BLaER1 (cell line): ENCODE measurements around the gene RASSF8.

ENCODE experiments used
- H3K27ac ChIP-seq: shearing (Covaris generic); formaldehyde crosslinking; 2 replicates; pipeline ENCODE4 v1.8.1; 2022
- H3K27me3 ChIP-seq: shearing (Covaris generic); formaldehyde crosslinking; 2 replicates; pipeline ENCODE4 v1.8.1; 2022
- H3K36me3 ChIP-seq: shearing (Covaris generic); formaldehyde crosslinking; 2 replicates; pipeline ENCODE4 v1.8.1; 2022
- H3K4me1 ChIP-seq: shearing (Covaris generic); formaldehyde crosslinking; 2 replicates; pipeline ENCODE4 v1.8.1; 2022
- H3K4me2 ChIP-seq: shearing (Covaris generic); formaldehyde crosslinking; 2 replicates; pipeline ENCODE4 v1.8.1; 2022
- H3K4me3 ChIP-seq: shearing (Covaris generic); formaldehyde crosslinking; 2 replicates; pipeline ENCODE4 v1.8.1; 2022
- H3K9ac ChIP-seq: shearing (Covaris generic); formaldehyde crosslinking; 2 replicates; pipeline ENCODE4 v1.8.1; 2022
- H3K9me3 ChIP-seq: shearing (Covaris generic); formaldehyde crosslinking; 2 replicates; pipeline ENCODE4 v1.8.1; 2022
- H4K20me1 ChIP-seq: shearing (Covaris generic); formaldehyde crosslinking; 2 replicates; pipeline ENCODE4 v1.8.1; 2022
- Cebpa-rat ChIP-seq: shearing (Covaris generic); IDR thresholded peaks from 2 replicates; pipeline ENCODE4 v1.8.1; 2022

Gene RASSF8

DNA sequence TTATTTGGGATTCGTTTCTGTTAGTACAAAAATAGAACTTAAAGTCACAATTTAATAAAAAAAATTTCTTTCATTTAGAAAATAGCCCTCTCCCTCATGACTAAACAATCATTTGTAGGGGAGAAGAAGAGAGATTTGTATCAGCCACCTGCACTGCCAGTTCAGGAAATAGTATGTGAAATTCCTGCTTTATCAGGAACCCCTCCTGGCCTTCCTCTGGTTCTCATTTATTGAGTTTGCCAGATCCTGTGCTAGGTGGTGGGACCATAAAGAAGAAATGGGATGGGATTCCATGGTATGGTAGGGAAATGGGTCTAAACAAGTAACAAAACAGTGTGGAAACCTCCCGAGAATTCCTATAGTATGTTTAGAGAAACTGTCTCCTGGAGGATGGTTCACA is 30.0 kb downstream of the RASSF8 start:
- Histone ChIP-seq H3K36me3 (no peaks in the 10 kb centered on the region), H4K20me1 (no peaks in the 10 kb centered on the region), H3K4me2 (no peak overlapping the region), H3K27ac (no peak overlapping the region), H3K9me3 (no peaks in the 10 kb centered on the region), H3K9ac (no peak overlapping the region), H3K27me3 (no peaks in the 10 kb centered on the region), H3K4me3 (no peak overlapping the region), H3K4me1 (no peaks in the 10 kb centered on the region)
- TF ChIP-seq Cebpa-rat, result no peak

DNA sequence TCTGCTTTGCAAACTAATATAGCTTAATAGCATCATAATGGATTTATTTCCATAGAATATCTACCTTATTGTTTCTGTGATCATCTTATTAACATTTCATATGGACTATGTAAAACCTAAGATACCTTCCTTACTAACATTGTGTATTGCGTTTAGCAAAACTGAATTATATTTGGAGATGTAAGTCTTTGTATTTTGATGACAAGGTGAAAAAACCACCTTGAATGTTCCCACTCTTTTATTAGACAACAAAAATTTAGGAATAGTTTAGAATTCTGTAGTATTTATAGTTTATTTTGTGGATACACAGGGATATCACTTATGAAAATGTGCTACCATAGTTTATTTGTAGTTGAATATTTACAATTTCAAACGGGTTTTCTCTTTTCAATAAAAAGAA is 32.0 kb downstream of the RASSF8 start:
- no peaks in the 10 kb centered on the region for H3K36me3 ChIP-seq
- H4K20me1 ChIP-seq, result no peaks in the 10 kb centered on the region
- H3K4me1 ChIP-seq, result no peaks in the 10 kb centered on the region
- H3K9me3 ChIP-seq, result no peaks in the 10 kb centered on the region
- H3K27ac ChIP-seq, result no peak overlapping the region
- H3K9ac ChIP-seq, result no peak overlapping the region
- no peak overlapping the region for H3K4me2 ChIP-seq
- no peak for TF ChIP-seq Cebpa-rat
- H3K4me3 ChIP-seq, result no peak overlapping the region
- no peaks in the 10 kb centered on the region for H3K27me3 ChIP-seq

DNA sequence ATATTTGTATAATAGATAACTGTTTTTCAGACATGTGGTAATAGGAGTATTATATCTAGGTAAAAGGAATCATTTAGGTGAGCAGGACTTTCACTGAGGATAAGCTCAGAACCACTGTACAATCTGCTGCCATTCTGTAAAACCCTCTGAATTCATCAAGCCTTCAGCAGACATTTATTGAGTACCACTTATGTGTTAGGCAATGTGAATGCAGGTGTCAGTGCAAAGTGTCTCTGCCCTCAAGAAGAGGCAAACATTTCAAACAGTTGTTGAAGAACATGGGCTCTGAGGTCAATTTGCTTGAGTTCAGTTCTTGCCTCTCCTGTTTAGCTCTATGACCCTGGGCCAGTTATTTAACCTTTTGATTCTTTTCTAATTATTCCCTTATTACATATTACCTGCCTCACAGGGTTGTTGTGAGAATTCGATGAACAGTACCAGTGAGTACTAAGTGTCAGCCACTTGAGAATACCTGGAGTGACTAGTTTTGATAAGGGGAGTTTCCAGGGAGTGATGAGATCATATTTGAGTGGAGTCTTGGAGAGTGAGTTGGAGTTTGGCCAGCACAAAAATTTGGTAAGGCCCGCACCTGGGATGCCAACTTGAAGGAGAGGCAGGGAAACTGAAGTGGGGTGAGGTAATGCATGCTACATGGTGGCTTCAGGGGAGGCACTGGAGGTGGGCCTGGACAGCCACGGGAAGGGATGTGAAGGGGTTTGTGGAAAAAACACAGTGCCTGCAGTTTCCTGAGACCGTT is 33.7 kb downstream of the RASSF8 start:
- Histone ChIP-seq H3K9me3 (no peaks in the 10 kb centered on the region), H4K20me1 (no peaks in the 10 kb centered on the region), H3K4me3 (no peak overlapping the region), H3K9ac (no peak overlapping the region), H3K4me1 (no peaks in the 10 kb centered on the region), H3K27ac (no peak overlapping the region), H3K4me2 (no peak overlapping the region), H3K27me3 (no peaks in the 10 kb centered on the region), H3K36me3 (no peaks in the 10 kb centered on the region)
- TF ChIP-seq Cebpa-rat, result no peak

DNA sequence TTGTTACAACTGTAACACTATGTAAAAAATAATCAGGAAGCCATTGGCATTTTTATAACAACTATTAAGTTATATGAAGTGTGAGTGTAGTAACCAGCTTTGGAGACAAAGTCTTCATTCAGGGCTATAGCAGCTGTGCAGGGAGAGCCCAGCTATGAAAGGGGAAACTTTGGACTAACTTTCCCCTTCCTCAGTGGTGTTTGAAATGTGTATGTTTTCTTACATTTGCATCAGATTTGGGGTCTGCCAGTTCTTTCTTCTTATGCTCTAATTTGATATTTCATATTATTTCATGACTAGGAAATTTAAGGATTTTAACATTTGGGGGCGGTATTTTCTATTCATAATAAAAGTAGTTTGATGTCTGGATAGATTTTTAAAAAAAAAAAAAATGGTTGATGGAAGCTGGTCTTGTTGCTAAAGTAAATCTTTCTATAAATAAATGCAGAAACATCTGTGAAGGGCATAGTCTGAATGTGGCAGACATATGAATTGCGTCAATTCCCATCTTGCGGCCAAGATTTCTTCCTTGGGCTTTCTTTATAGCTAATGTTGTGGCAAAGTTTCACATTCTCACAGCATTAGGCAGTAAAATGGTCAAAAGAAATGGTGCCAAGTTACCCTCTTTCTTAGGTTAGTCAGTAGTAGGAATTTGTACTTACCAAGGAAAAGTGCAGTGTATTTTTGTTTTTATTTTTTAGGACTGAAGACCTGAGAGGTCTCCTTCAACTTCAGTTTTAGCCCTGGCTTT is 35.6 kb downstream of the RASSF8 start:
- no peak overlapping the region for H3K9ac ChIP-seq
- H3K4me1 ChIP-seq, result no peaks in the 10 kb centered on the region
- TF ChIP-seq Cebpa-rat, result no peak
- no peak overlapping the region for H3K27ac ChIP-seq
- H3K4me2 ChIP-seq, result no peak overlapping the region
- no peak overlapping the region for H3K4me3 ChIP-seq
- H3K36me3 ChIP-seq, result no peaks in the 10 kb centered on the region
- H3K27me3 ChIP-seq, result no peaks in the 10 kb centered on the region
- no peaks in the 10 kb centered on the region for H4K20me1 ChIP-seq
- no peaks in the 10 kb centered on the region for H3K9me3 ChIP-seq

DNA sequence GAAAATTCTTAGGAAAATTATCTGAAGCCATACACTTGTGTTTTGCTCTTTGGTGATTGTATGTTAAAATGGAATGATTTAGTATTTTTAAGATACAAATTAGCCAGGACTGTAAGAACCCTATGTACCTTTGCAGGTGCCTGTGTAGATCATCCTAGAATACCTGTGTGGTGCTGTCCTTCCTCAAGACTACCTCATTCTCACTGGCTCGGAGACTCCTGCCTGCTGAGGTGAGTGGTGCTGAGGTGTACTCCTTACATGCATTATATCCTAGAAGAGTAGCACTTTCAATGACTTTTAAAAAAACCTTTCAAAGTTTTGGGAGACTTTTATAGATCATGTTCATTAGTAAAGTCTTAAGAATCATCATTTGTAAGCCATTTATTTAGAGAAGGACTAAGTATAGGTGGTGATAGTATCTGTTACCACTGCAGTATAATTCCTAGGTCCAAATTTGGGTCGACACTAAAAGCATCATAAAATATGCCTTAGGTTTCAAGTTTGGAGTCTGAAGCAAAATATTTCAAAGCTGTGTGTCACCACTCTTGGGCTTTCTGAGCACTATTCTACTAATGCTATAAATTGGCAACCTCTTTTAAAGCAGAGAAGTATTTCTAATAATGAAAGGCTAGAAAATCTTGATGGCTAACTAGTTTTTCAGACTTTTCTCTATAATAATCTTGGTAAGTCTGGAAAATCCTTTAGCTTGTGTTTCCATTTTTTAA is 36.6 kb downstream of the RASSF8 start:
- Histone ChIP-seq H3K4me1 (no peaks in the 10 kb centered on the region), H3K27ac (no peak overlapping the region), H3K9me3 (no peaks in the 10 kb centered on the region), H3K4me3 (no peak overlapping the region), H4K20me1 (no peaks in the 10 kb centered on the region), H3K4me2 (no peak overlapping the region), H3K27me3 (no peaks in the 10 kb centered on the region), H3K36me3 (no peaks in the 10 kb centered on the region), H3K9ac (no peak overlapping the region)
- TF ChIP-seq Cebpa-rat, result no peak

DNA sequence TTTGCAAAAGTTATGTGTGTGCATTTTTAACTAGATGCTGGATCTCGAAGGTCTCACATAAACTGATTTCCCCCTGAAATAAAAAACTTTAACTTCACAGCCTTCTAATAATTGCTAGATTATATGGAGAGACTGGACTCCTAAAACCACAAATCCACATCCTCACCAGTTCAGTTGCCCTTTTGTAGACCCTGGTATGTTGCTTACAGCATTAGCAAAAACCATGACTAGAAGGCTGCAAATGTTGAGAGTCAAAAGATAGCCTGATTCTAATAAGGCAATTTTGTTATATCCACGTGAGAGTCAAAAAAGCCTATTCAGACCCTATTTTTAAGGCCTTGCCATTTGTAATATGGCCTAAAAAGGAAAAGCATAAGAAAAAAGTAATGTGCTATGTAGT is 37.4 kb downstream of the RASSF8 start:
- Histone ChIP-seq H3K4me1 (no peaks in the 10 kb centered on the region), H3K9ac (no peak overlapping the region), H3K27ac (no peak overlapping the region), H3K36me3 (no peaks in the 10 kb centered on the region), H3K4me3 (no peak overlapping the region), H3K4me2 (no peak overlapping the region), H3K9me3 (no peaks in the 10 kb centered on the region), H4K20me1 (no peaks in the 10 kb centered on the region), H3K27me3 (no peaks in the 10 kb centered on the region)
- TF ChIP-seq Cebpa-rat, result no peak

DNA sequence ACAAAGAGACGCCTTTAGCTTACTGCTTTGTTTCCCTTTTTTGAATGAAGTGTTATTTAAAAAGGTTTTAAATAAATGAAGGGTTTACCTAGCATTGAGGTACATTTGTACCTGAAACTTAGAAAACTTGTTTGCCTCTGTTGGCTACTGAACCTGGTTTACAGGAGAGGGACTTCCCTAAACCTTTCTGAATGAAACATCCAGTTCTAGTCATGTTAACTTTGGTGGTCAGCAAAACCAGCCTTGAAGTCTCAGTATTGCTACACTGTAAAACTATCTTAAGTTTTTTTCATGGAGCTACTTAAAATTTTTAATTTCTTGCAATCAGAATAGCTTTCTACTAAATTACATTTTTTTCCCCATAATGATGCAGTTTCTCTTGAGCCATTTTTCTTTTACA is 38.2 kb downstream of the RASSF8 start:
- Histone ChIP-seq H3K27ac (no peak overlapping the region), H3K4me3 (no peak overlapping the region), H3K9me3 (no peaks in the 10 kb centered on the region), H3K4me1 (no peaks in the 10 kb centered on the region), H3K27me3 (no peaks in the 10 kb centered on the region), H3K4me2 (no peak overlapping the region), H3K9ac (no peak overlapping the region), H3K36me3 (no peaks in the 10 kb centered on the region), H4K20me1 (no peaks in the 10 kb centered on the region)
- TF ChIP-seq Cebpa-rat, result no peak

DNA sequence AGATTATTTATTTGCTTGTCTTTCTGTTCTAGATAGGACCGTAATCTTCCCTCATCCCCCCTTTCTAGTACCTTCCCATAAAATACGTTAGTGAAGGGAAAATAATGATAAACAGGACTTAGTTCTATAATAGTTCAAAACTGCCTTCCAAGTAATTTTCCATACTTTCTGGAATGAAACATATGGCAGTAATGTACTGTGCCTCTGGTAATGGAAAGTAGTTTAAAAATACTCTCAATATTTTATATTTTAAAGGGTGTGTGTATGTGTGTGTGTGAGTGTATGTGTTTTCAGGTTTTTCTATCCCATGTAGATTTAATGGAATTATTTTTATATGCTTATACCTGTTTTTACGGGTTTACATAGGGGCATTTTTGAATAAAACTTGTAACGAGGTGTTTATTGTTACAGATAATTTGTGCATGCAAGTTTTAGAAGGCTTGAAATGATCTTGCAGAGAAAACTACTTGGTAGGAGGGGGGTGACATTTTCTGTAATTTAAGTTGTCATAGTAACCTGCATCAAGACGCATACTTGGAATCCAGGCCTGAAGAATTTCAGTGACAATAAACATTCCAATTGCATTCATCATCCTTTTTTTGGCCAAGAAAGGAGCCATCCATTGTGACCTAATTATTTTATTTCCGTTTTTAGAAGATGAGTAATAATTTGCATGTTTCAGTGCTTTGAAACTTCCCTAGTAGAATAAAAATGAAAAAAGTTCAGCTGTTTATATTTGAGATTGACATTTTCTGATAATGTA is 38.9 kb downstream of the RASSF8 start:
- no peaks in the 10 kb centered on the region for H3K9me3 ChIP-seq
- H3K27ac ChIP-seq, result no peak overlapping the region
- no peak overlapping the region for H3K4me3 ChIP-seq
- no peaks in the 10 kb centered on the region for H4K20me1 ChIP-seq
- H3K27me3 ChIP-seq, result no peaks in the 10 kb centered on the region
- H3K4me1 ChIP-seq, result no peaks in the 10 kb centered on the region
- no peak overlapping the region for H3K4me2 ChIP-seq
- no peaks in the 10 kb centered on the region for H3K36me3 ChIP-seq
- H3K9ac ChIP-seq, result no peak overlapping the region
- TF ChIP-seq Cebpa-rat, result no peak

DNA sequence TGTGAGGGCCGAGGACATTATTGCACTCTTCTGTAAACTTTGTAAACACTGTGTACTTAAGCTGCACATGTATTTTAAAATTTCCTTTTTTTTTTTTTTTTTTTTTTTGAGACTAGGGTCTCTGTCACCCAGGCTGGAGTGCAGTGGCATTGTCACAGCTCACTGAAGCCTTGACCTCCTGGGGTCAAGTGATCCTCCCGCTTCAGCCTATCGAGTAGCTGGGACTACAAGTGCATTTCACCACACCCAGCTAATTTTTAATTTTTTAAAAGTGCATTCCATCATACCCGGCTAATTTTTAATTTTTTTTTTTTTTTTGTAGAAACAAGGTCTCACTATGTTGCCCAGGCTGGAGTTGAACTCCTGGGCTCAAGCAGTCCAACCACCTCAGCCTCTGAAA is 42.4 kb downstream of the RASSF8 start:
- H3K27ac ChIP-seq, result no peak overlapping the region
- no peaks in the 10 kb centered on the region for H4K20me1 ChIP-seq
- H3K4me2 ChIP-seq, result no peak overlapping the region
- H3K27me3 ChIP-seq, result no peaks in the 10 kb centered on the region
- no peaks in the 10 kb centered on the region for H3K9me3 ChIP-seq
- no peak for TF ChIP-seq Cebpa-rat
- no peak overlapping the region for H3K4me3 ChIP-seq
- H3K9ac ChIP-seq, result no peak overlapping the region
- H3K36me3 ChIP-seq, result no peaks in the 10 kb centered on the region
- H3K4me1 ChIP-seq, result no peaks in the 10 kb centered on the region
